HepG2 (cell line): ENCODE measurements around the gene SALL2. TPM values are rescaled to one million over a fixed set of nuclear protein-coding genes. Genes with fewer than 3 reads are reported as not detected.
A peak's percentile ranks its signal among the peaks of the same experiment; 100 is the strongest.

Experiments
- ARID3A ChIP-seq: IDR thresholded peaks from 2 replicates; pipeline ENCODE4 v1.6.1; 2012; ENCODE audit warnings: low read depth, low read length, improper control_type of control experiment
- ETS1 ChIP-seq: sonication (generic); formaldehyde crosslinking; IDR thresholded peaks from 2 replicates; pipeline ENCODE4 v1.4.0; 2020; ENCODE audit warnings: missing genetic modification reagents
- HHEX ChIP-seq: IDR thresholded peaks from 2 replicates; pipeline ENCODE4 v1.6.1; 2016; ENCODE audit warnings: control low read depth
- ISX ChIP-seq: sonication (generic); formaldehyde crosslinking; conservative IDR thresholded peaks from 2 replicates; pipeline ENCODE4 v1.5.0; 2020; ENCODE audit warnings: missing genetic modification reagents
- KMT2A ChIP-seq: sonication (generic); formaldehyde crosslinking; IDR thresholded peaks from 2 replicates; pipeline ENCODE4 v1.4.0; 2020; ENCODE audit warnings: missing genetic modification reagents
- MEF2D ChIP-seq: sonication (generic); formaldehyde crosslinking; IDR thresholded peaks from 2 replicates; pipeline ENCODE4 v1.5.1; 2020; ENCODE audit warnings: mild to moderate bottlenecking, missing genetic modification reagents
- RARA ChIP-seq: IDR thresholded peaks from 2 replicates; pipeline ENCODE4 v1.6.1; 2016; ENCODE audit warnings: missing genetic modification reagents, missing compliant biosample characterization
- RBAK ChIP-seq: sonication (generic); formaldehyde crosslinking; IDR thresholded peaks from 2 replicates; pipeline ENCODE4 v1.5.1; 2020; ENCODE audit warnings: mild to moderate bottlenecking, missing genetic modification reagents
- SNRNP70 ChIP-seq: fragments of 200-400 bp; formaldehyde crosslinking; IDR thresholded peaks from 2 replicates; pipeline ENCODE4 v1.6.1; 2017; ENCODE audit warnings: mild to moderate bottlenecking, low read depth, low read length, moderate library complexity
- SP140L ChIP-seq: sonication (generic); formaldehyde crosslinking; IDR thresholded peaks from 2 replicates; pipeline ENCODE4 v1.4.0; 2020; ENCODE audit warnings: missing genetic modification reagents, borderline replicate concordance
- YY1 ChIP-seq: IDR thresholded peaks from 2 replicates; pipeline ENCODE4 v1.6.1; 2011; ENCODE audit warnings: low read length, low read depth, moderate library complexity, mild to moderate bottlenecking; ENCODE audit not compliant: insufficient read depth, insufficient replicate concordance
- ZBTB3 ChIP-seq: sonication (generic); formaldehyde crosslinking; IDR thresholded peaks from 2 replicates; pipeline ENCODE4 v1.4.0; 2020; ENCODE audit warnings: low read depth, mild to moderate bottlenecking, moderate library complexity, missing genetic modification reagents, borderline replicate concordance
- ZFP62 ChIP-seq: sonication (generic); formaldehyde crosslinking; IDR thresholded peaks from 2 replicates; pipeline ENCODE4 v1.4.0; 2020; ENCODE audit warnings: missing genetic modification reagents
- ZNF709 ChIP-seq: sonication (generic); formaldehyde crosslinking; IDR thresholded peaks from 2 replicates; pipeline ENCODE4 v1.5.0; 2020; ENCODE audit warnings: mild to moderate bottlenecking, missing genetic modification reagents
- ZNF720 ChIP-seq: sonication (generic); formaldehyde crosslinking; IDR thresholded peaks from 2 replicates; pipeline ENCODE4 v1.4.0; 2020; ENCODE audit warnings: missing genetic modification reagents
- ZZZ3 ChIP-seq: sonication (generic); formaldehyde crosslinking; IDR thresholded peaks from 2 replicates; pipeline ENCODE4 v1.4.0; 2020; ENCODE audit warnings: missing genetic modification reagents, mild to moderate bottlenecking, borderline replicate concordance
- polyA plus RNA-seq, 8 experiments: library from polyadenylated mRNA; depleted of rRNA in 3 of 8; stranded (reverse) in 7 of 8; unstranded in 1 of 8; fragments of >200 nt; fragmentation: Illumina TruSeq in 4 of 8; extraction: Trizol in 4 of 8; gene quantifications; 2 replicates each; pipeline versions ENCODE4 v1.2.1 to v1.2.3, GENCODE V29; 2011 to 2016; ENCODE audit warnings: low read depth in 4 of 8, missing spikeins in 1 of 8, mixed read lengths in 1 of 8; ENCODE audit not compliant: insufficient read depth in 1 of 8
- total RNA-seq, 5 experiments: library from RNA; depleted of rRNA; stranded (reverse); fragments of >200 nt; fragmentation: Illumina TruSeq; extraction: Trizol; gene quantifications; 2 replicates each; pipeline ENCODE4 v1.2.3, GENCODE V29; 2016; ENCODE audit warnings: low read depth in 1 of 5
- TF ChIP-seq, protein P1 (sequence below): sonication (generic); formaldehyde crosslinking; IDR thresholded peaks from 2 replicates; pipeline ENCODE4 v1.4.0; 2020; ENCODE audit warnings: mild to moderate bottlenecking, missing genetic modification reagents
- TF ChIP-seq, protein P2 (sequence below): sonication (generic); formaldehyde crosslinking; IDR thresholded peaks from 2 replicates; pipeline ENCODE4 v1.4.0; 2020; ENCODE audit warnings: low read depth, mild to moderate bottlenecking, missing genetic modification reagents
- TF ChIP-seq, protein P3 (sequence below), 2 experiments: IDR thresholded peaks; 2 replicates each; pipeline ENCODE4 v1.6.1; 2011 to 2012; ENCODE audit warnings: low read length in 2 of 2, borderline replicate concordance in 1 of 2, low read depth in 1 of 2, mild to moderate bottlenecking in 1 of 2, moderate library complexity in 1 of 2
- TF ChIP-seq, protein P4 (sequence below): sonication (generic); formaldehyde crosslinking; conservative IDR thresholded peaks from 2 replicates; pipeline ENCODE4 v1.8.0; 2022; ENCODE audit warnings: low read depth, missing genetic modification reagents

SALL2 gene
- total and polyA plus RNA-seq, 2 of the 13 experiments (the other 11 are each of a cell fraction or from before 2014, with no cell fraction given) = 4.9 to 5.8 TPM

DNA sequence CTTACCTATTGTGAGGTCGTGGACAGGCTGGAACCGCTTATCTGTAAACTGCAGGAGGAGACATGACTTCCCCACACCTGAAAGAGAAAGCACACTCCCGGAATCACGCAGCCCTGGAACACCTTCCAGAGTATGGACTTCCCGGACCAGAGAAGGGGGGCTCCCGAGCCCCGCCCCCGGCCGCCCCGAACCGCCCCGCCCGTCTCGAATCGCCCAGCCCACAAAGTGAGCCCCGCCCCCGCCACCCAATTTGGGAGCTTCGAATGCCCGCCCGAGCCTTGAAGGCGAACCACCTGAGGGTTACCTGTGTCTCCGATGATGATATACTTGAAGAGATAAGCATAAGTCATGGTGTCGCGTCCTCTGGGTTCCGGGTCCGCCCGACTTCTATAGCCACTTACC lies 49.6 kb downstream of the SALL2 start (continued):
- 0 out of 2 replicates have a peak, but pooled peaks have one; percentile 55 for TF ChIP-seq ARID3A
- no peak for TF ChIP-seq ZBTB3 (CRISPR knock-in tag)
- TF ChIP-seq ZNF720 = no peak
- TF ChIP-seq ISX (CRISPR knock-in tag) = no peak
- TF ChIP-seq, protein P1, sequence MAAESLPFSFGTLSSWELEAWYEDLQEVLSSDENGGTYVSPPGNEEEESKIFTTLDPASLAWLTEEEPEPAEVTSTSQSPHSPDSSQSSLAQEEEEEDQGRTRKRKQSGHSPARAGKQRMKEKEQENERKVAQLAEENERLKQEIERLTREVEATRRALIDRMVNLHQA = no peak
- TF ChIP-seq MEF2D (CRISPR knock-in tag) = no peak; the same call in 1 of the 2 replicates
- no peak for TF ChIP-seq SNRNP70
- TF ChIP-seq RARA (CRISPR knock-in tag) = peak; percentile 43; the same call in 1 of the 2 replicates
- TF ChIP-seq YY1 = no peak
- no peak for TF ChIP-seq ZFP62
- no peak for TF ChIP-seq KMT2A (CRISPR knock-in tag)
- peak; percentile 24; the same call in 1 of the 2 replicates for TF ChIP-seq ZNF709 (CRISPR knock-in tag)
- no peak for TF ChIP-seq RBAK
- TF ChIP-seq, protein P2, sequence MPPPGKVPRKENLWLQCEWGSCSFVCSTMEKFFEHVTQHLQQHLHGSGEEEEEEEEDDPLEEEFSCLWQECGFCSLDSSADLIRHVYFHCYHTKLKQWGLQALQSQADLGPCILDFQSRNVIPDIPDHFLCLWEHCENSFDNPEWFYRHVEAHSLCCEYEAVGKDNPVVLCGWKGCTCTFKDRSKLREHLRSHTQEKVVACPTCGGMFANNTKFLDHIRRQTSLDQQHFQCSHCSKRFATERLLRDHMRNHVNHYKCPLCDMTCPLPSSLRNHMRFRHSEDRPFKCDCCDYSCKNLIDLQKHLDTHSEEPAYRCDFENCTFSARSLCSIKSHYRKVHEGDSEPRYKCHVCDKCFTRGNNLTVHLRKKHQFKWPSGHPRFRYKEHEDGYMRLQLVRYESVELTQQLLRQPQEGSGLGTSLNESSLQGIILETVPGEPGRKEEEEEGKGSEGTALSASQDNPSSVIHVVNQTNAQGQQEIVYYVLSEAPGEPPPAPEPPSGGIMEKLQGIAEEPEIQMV = no peak
- TF ChIP-seq HHEX (CRISPR knock-in tag) = 0 out of 2 replicates have a peak, but pooled peaks have one; percentile 23
- TF ChIP-seq, protein P3, sequence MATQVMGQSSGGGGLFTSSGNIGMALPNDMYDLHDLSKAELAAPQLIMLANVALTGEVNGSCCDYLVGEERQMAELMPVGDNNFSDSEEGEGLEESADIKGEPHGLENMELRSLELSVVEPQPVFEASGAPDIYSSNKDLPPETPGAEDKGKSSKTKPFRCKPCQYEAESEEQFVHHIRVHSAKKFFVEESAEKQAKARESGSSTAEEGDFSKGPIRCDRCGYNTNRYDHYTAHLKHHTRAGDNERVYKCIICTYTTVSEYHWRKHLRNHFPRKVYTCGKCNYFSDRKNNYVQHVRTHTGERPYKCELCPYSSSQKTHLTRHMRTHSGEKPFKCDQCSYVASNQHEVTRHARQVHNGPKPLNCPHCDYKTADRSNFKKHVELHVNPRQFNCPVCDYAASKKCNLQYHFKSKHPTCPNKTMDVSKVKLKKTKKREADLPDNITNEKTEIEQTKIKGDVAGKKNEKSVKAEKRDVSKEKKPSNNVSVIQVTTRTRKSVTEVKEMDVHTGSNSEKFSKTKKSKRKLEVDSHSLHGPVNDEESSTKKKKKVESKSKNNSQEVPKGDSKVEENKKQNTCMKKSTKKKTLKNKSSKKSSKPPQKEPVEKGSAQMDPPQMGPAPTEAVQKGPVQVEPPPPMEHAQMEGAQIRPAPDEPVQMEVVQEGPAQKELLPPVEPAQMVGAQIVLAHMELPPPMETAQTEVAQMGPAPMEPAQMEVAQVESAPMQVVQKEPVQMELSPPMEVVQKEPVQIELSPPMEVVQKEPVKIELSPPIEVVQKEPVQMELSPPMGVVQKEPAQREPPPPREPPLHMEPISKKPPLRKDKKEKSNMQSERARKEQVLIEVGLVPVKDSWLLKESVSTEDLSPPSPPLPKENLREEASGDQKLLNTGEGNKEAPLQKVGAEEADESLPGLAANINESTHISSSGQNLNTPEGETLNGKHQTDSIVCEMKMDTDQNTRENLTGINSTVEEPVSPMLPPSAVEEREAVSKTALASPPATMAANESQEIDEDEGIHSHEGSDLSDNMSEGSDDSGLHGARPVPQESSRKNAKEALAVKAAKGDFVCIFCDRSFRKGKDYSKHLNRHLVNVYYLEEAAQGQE (IDR thresholded peaks at IDR 0.05; ENCODE audit: borderline replicate concordance in 1 of 2, low read depth in 1 of 2, low read length in 2 of 2) = peak in 1 of 2 experiments; percentile 65; a peak in 1 of 4 replicates
- TF ChIP-seq ZZZ3 (CRISPR knock-in tag) = no peak
- peak; percentile 76; the same call in 1 of the 2 replicates for TF ChIP-seq SP140L (CRISPR knock-in tag)
- no peak for TF ChIP-seq ETS1 (CRISPR knock-in tag)
- TF ChIP-seq, protein P4, sequence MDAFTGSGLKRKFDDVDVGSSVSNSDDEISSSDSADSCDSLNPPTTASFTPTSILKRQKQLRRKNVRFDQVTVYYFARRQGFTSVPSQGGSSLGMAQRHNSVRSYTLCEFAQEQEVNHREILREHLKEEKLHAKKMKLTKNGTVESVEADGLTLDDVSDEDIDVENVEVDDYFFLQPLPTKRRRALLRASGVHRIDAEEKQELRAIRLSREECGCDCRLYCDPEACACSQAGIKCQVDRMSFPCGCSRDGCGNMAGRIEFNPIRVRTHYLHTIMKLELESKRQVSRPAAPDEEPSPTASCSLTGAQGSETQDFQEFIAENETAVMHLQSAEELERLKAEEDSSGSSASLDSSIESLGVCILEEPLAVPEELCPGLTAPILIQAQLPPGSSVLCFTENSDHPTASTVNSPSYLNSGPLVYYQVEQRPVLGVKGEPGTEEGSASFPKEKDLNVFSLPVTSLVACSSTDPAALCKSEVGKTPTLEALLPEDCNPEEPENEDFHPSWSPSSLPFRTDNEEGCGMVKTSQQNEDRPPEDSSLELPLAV (CRISPR knock-in tag) = no peak
